Measurements from ENCODE around the gene GSN.

The GSN gene

DNA sequence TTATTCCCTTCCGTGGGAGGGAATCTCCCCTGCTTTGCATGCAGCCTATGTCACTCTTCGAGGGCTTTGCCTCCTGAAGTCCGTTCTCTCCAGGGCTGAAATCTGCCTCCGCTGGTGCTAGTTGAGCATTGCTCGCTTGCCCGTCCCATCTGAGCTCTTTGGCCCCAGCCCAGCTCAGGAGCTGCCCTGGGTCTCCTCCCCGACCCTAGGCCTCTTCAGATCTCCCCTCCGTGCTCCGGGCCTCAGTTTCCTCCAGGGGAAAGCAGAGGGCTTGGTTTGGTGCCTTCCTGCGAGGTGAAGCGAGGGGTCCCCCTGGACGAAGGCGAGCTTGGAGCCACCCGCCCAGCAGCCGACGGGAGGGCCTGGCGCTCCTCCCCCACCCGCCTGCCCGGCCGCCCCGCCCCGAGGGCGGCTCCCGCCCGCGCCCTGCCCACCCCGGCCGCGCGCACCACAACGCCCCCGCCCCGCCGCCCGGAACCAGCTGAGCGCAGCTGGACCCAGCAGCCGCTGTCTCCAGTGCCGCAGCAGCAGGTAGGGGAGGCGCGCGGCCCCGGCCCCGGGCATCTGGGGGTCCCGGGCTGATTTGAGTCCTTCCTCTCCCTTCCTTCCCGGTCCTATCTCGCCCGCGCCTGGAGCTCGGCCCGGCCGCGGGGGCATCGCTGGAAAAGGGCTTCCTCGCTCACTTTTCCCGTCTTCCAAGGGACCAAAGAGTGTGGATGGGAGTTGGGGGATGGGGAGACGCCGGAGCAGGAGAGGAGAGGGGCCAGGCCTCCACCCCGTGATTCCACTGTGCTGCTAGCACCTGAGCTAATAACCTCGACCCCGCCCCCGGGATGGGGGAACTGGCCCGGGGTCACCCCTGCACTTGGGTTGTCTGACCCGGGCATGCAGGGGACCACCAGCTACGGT is at the start of gene GSN:
TSS of gene GSN (plus strand) at position 474 of the 909 bp plus-strand sequence. CDS start 33,810 bp downstream, outside the sequence.
- peak; percentile 47 for DNase-seq

DNA sequence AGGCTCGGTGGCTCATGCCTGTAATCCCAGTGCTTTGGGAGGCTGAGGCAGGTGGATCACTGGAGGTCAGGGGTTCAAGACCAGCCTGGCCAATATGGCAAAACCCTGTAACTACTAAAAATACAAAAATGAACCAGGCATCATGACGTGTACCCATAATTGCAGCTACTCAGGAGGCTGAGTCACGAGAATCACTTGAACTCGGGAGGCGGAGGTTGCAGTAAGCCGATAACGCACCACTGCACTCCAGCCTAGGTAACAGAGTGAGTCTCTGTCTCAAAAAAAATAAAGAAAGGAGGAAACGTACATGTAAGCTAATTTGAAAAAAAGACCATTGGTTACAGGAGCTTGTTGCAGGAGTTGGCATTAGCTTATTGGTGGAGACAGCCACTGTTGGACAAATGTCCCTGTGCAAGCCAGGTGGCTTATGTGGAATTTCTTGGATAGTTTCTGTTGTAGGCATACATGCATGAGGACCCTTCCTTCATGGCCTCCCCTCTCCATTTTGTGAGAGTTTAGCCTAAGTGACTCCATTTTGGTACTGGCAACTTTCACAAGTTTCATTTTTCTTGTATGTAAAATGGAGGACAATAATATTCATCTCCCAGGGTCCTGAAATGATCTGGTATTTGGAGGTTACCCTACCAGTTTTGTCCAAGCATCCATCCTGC is 49.5 kb upstream of the GSN start:
- no peak for DNase-seq

DNA sequence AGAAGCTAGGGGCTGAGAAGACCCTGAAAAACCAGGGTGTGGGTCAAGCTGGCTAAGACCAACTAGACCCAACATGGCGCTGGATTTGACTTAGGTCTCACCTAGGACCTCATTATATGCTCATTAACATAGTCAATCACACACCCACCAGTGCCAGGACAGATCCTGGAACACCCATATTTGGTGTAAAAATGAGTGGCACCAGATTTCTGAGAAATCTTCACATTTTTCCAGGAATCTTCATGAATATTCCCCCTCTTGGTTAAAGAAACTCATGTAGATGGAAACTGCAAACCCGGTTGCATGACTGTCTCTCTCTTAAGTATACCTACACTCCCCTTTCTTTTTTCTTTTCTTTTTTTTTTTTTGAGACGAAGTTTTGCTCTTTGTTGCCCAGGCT is 48.4 kb upstream of the GSN start:
- DNase-seq: no peak

DNA sequence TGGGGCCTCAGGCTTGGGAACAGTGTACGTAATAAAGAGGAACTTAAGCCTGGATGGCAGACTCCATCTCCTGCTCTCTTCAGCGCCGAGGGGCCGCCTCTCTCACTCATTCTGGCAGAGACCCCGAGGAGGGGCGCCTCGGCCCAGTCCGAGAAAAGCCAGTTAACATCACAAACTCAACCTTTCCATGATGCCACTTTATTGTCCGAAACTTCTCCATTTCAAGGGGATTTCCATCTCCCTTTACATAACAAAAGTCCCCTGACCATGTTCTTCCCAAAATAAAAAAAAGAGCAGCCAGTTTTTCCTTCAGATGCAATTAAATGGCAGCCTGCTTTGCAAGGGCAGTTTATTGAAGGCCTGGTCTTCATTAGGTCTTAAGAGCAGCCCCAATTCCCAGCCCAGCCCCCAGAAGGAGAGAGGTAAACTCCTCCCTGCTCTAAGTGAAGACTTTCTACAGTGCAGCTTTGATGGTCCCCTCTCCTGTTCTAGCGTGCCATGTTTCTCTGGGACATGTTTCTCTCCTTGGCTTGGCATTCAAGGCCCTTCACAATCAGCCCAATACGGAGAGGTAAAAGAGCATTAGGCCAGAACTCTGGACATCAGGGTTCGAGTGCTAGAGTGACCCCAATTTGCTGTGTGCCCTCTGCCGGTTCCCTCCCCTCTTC is 46.8 kb upstream of the GSN start:
- no peak for DNase-seq

DNA sequence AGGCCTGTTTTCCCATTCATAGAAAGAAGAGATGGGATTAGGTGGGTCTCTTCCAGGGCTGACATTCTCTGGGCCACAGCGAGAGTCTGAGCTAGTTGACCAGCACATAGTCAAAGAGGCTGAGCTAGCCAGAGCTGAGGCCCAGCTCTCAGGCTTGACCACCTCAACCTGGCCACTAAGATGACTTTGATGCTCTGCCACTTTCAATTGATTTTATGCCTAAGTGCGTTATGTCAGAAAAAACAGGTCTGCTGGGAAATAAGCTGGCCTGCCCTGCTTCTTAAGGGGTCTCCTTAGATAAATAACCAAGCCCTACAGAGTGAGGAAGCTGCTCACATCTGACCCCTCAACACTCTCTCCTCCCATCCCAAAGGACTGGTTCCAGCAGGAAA is 46.3 kb upstream of the GSN start:
- DNase-seq: no peak

DNA sequence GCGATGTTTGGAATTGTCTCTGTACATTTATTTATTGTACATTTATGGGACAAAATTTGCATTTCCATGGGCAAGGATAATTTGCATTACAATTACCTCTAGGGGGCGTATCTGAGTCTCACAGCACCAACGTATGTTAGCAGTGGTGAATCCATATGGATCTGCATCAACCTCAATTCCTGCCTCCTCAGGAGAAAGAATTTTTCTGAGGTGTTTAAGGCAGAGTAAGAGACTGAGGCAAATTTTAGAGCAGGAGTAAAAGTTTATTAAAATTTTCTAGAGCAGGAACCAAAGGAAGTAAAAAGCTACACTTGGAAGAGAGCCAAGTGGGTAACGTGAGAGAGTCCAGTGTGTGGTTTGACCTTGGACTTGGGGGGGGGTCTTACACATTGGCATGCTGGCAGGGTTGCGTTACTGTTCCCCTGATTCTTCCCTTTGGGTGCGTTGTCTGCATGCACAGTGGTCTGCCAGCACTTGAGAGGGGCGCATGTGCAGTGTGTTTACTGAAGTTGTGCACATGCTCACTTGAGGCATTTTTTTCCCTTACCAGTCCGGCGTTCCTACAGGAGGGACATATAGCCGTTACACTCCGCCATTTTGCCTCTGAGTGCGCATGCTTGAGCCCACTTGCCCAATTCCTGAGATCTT is 45.3 kb upstream of the GSN start:
- DNase-seq: no peak

DNA sequence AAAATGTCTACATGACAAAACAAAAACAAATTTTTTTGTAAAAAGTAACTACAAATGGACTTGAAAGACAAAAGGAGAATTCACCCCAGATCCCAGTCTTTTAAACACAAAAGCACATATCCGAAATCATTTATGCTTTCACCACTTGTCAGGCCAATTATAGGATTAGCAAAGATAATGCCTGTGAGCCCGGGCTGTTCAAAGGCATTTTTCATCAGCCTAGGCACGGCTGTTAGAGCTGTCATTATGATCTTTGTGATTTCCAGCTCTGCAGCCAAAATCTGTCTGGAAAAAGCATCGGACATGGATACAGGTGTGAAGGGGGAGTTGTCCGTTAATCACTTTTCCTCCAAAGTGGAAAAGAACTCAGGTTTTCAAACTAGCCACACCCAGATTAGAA is 42.7 kb upstream of the GSN start:
- DNase-seq: no peak

DNA sequence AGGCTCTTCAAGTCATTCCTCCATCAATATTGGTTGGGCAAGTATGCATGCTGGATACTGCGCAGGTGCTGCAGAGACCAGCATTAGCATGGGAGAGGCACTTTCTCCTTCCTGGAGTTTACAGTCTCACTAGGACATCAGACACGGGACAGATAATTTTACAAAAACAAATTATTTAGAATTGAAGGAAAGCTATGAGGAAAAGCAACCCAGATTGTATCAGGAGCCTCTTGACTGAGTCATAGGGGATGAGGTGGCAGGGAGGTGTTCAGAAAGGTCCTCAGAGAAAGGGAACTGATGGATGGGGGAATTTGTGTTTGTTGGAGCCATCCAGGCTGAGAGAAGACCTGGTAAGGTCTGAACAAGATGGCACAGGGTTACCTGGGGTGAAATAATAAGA is 41.8 kb upstream of the GSN start:
- no peak for DNase-seq

DNA sequence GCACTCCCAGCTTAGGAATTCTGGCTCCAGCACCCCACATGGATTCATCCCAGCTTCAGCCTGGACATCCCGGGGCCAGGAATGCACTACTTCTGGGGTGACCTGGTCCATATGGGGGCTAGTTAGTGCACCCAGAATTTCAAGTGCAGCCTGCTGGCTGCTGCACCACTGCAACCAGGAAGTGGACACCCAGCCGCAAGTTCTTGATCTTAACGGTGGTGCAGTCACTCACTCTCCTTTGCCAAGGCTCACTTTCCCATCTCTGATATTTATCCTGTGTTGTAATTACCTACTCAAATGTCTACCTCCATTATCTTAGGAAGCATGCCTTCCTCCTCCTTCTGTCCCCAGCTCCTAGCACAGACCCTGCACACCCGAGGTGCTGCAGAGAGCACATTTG is 40.1 kb upstream of the GSN start:
- DNase-seq: no peak

DNA sequence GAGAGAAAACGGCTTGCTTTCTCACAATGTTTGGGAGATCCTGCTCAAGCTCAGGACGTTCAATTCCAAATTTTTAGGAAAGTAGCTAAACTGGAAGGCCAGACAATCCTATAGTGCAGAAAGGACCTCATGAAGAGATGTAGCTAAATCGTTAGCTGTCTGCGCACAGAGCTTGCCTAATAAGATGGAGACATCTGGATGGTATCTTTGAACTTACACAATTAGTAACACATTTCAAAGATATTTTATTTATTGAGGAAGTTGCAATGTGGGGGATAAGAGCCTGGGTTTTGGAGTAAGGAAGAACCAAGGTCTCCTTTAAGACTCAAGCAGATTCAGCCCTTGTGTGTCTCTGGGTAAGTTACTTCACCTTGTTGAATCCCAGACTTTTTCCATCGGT is 37.7 kb upstream of the GSN start:
- DNase-seq: no peak

DNA sequence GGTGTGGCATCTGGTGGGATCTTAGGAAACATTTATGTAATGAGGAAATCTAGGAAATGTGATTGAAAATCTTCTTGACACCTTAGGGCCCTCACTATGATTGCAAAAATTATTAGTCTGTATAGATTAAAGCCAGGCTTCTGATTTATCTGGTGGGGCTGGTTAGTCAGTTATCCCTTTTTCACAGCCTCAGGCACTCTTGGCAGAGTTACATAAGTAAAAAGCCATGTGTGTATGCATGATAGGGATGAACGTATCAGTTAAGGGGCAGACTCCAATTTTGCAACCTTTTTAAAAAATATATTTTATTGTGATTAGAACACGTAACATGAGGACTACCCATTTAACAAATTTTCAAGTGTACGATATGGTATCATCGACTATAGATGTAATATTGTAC is 35.7 kb upstream of the GSN start:
- no peak for DNase-seq

DNA sequence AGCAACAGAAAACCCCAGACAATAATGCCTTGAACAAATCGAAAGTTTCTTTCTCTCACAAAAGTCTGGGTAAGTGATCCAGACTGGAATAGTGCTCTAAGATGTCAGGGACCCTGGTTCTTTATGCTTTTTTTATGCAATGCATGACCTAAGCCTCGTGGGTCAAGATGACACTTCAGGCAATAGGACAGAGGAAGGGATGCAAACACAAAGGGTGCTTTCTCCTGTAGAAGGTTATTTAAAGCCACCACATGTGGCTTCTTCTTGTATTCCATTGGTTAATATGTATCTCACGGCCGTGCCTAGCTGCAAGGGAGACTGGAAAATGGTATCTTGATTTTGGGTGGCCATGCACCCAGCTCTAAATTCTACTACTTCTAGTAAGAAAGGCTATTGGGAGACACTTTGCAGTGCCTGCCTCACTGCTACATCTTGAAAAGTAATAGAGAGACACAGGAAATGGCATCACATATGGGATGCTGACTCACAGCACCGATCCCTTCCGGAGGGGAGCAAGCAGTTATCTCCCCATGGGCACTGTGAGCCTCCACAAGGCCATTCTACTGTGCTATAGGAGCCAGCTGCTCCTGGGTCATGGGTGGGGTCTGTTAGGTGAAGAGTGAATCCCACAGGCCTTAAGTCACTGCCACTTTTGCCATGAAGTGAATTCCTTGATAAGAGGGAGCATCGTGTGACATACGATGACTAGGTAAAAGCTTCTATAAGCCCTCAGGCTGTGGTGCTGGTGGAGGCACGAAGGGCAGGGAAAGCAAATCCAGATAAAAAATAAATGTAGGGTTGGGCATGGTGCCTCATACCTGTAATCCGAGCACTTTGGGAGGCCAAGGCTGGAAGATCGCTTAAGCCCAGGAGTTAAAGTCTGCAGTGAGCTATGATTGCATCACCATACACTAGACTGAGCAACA is 33.8 kb upstream of the GSN start:
- DNase-seq: no peak

DNA sequence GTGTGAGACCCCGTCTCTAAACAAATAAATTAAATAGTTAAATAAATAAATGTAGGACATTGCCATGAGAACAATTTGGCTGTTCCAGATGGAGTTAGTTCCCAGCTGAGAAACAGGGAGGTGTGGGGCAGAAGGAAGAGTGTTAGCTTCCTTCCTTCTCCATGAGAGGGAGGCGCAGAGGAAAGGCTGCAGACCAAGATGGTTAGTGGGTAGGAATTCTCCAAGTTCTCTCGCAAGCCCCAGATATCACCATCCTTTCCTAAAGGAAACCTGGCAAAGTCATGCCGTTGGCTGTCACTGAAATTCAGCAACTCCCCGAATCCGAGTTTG is 33.2 kb upstream of the GSN start:
- DNase-seq: no peak

DNA sequence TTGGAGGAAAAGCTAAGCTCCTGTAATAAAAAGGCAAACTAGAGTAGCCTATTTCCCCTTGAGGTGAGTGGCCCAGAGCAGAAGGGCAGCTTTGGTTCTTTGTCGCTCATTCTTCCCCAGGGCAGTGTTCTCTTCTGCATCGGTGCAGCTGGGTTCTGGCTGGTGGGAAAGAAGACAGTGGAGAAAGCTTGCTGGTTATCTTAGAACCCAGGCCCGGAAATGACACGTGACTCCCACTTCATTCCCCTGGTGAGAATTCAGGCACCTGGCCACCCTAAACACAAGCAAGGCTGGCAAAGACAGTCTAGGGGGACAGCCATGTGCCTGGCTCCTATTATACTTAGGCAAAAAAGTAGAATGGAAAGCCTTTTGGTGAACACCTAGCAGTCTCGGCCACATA is 32.5 kb upstream of the GSN start:
- no peak for DNase-seq

DNA sequence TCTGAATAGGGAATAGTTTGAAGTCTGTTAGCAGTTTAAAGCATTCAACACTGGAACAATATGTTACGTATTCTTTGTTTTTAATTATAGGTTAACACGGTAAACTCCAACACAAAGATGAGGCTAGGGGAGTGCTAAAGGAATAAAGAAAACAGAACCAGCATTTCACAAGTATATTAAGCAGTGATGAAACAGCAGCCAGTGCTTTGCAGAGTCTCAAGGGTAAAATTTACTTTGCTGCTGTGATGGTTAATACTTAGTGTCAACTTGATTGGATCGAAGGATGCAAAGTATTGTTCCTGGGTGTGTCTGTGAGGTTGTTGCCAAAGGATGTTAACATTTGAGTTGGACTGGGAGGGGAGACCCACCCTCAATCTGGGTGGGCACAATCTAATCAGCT is 30.0 kb upstream of the GSN start:
- DNase-seq: no peak

DNA sequence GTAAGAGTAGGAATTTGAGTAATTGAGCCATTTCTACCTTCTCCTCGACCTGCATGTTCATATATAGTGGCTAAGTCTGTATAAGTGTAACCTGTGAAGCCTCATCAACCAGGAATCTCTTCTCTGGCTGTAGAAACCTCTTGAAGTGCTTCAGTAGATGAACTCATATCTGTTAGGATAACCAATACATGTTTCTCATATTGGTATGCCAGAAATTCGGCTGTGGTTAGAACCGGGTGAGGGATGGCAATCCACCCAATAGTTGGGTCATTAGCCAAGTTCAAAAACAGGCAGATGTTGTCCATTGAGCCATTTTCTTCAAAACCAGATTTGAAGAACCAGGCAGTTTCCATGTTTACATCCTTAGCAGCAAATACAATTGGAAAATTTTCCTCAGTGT is 28.9 kb upstream of the GSN start:
- no peak for DNase-seq

DNA sequence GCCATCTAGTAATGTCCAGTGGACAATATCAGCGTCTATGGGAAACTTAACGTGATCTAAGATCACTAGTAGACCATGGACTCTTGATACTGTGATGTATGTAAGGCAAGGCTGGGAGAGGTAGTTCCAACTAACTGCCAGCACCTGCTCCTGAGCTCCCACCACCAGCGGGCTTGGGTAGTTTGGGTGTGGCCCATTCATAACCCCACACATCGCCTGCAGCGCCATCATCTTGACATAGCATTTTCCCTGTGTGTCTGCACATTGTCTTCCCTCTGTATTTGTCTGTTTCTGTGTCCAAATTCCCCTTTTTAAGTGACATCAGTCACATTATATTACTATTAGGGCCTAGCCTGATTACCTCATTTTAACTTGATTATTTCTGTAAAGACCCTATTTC is 28.1 kb upstream of the GSN start:
- no peak for DNase-seq

DNA sequence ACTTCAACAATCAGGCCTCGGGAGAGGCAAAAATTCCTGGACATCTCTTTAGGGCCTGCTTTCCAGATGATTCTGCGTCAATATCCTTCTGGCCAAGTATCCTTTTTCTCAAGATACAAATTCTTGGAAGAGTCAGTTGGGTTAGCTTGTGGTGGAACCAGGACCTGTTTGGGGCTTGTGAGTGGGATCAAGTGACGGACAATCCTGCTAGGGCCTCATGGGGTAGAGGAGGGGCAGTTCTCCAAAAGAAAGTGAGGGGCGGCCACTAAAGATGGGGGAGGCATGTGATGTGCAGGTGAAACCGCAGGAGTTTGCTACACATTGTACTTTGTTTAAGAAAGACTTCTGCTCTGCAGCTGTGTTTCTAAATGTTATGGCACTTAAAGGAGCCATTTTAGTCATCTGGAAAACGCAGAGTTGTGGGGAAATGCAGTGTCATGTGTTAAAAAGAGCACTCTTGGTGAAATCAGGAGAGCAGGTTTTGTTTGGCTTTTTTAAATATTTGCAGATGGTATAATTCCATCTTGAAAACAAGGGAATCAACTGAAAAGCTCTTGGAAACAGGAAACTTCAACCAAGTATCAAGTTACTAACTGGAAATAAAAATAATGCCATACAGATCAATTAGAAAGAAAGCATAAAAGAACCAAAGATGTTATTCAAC is 27.4 kb upstream of the GSN start:
- DNase-seq: no peak

DNA sequence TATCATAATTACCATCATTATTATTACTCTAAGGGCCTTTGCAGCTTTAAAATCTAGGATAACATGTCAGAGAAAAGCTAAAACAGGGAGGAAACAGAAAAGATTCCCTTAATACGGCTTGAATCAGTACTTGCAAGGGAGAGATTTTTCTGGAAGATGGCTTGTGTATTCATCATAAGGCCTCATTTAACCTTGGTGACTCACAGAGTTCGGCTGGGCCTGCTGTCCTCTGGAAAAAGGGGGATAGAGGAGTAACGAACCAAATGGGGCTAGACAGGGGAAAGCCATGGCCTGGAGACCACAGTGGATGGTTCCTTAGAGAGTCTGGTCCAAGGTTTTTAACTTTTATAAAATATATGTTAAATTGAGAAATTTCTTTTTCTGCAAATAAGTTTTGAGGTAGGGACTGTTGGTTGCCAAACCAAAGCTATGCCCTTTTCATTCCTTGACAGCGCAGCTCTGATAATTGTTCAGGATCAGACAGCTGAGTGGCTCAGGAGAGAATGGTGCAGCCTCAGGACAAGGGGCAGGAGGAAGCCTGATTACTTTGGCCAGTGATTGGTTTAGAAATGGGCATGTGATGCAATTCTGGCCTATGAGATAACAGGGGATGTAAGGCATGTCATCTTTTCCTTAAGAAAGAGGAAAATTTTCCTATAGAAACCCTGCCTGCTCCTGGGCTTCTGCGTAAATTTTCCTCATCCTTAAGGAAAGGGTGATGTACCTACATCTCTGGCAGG is 25.6 kb upstream of the GSN start:
- no peak for DNase-seq

DNA sequence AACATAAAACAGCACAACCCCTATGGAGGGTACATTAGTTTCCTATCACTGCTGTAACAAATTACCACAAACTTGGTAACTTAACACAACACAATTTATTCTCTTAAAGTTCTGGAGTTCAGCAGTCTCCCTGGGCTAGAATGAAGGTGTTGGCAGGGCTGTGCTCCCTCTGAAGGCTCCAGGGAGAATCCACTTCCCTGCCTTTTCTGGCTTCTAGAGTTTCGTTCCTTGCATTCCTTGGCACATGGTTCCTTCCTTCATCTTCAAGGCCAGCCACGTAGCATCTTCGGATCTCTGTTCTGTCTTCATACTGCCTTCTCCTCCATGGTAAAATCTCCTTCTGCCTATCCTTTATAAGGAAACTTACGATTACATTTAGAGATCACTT is 25.0 kb upstream of the GSN start:
- no peak for DNase-seq

Measured in activated naive CD4-positive, alpha-beta T cell treated with Interleukin-2 at 50 U/mL for 16 hours (primary cell).